ENCODE results near the gene RNF133.

Gene RNF133

GRCh38 chr7:122715183-122715582, 16.3 kb upstream of the RNF133 start:
- in situ Hi-C loops (cut with HindIII; ENCODE audit: low sequenced_read_pairs), result no loop called here
- TF ChIP-seq CTCF (IDR thresholded peaks at IDR 0.05; ENCODE audit: low read depth, low read length, missing control alignments), result no peak
- no peak for DNase-seq (ENCODE audit: low read depth)
- H3K4me3 ChIP-seq (ENCODE audit: low read depth, low read length), result no peak overlapping the region

GRCh38 chr7:122710916-122711315, 12.0 kb upstream of the RNF133 start:
- DNase-seq (ENCODE audit: low read depth), result no peak
- in situ Hi-C loops (cut with HindIII; ENCODE audit: low sequenced_read_pairs), result no loop called here
- no peak for TF ChIP-seq CTCF (IDR thresholded peaks at IDR 0.05; ENCODE audit: low read depth, low read length, missing control alignments)
- H3K4me3 ChIP-seq (ENCODE audit: low read depth, low read length), result no peak overlapping the region

GRCh38 chr7:122709930-122710646, 11.2 kb upstream of the RNF133 start:
- TF ChIP-seq CTCF (IDR thresholded peaks at IDR 0.05; ENCODE audit: low read depth, low read length, missing control alignments), result no peak
- in situ Hi-C loops (cut with HindIII; ENCODE audit: low sequenced_read_pairs), result no loop called here
- DNase-seq (ENCODE audit: low read depth), result no peak
- H3K4me3 ChIP-seq (ENCODE audit: low read depth, low read length), result no peak overlapping the region

GRCh38 chr7:122706836-122707235, 7.9 kb upstream of the RNF133 start:
- in situ Hi-C loops (cut with HindIII; ENCODE audit: low sequenced_read_pairs), result no loop called here

GRCh38 chr7:122702872-122703510, 4.1 kb upstream of the RNF133 start, which contains the start of gene RNF148:
TSS of gene RNF148 (minus strand) at chr7:122702922. CDS start at chr7:122702750, 172 bp downstream.
- TF ChIP-seq CTCF (IDR thresholded peaks at IDR 0.05; ENCODE audit: low read depth, low read length, missing control alignments), result no peak
- DNase-seq (ENCODE audit: low read depth), result no peak
- H3K4me3 ChIP-seq (ENCODE audit: low read depth, low read length), result no peak within 1 kb of the TSS
- in situ Hi-C loops (cut with HindIII; ENCODE audit: low sequenced_read_pairs), result no loop called here

More at GRCh38 chr7:122706836-122707235, 7.9 kb upstream of the RNF133 start:
- TF ChIP-seq CTCF (IDR thresholded peaks at IDR 0.05; ENCODE audit: low read depth, low read length, missing control alignments), result no peak
- no peak overlapping the region for H3K4me3 ChIP-seq (ENCODE audit: low read depth, low read length)
- DNase-seq (ENCODE audit: low read depth), result no peak

- no peak overlapping the region for H3K4me3 ChIP-seq (ENCODE audit: low read depth, low read length)
- no peak for TF ChIP-seq CTCF (IDR thresholded peaks at IDR 0.05; ENCODE audit: low read depth, low read length, missing control alignments)
- in situ Hi-C loops (cut with HindIII; ENCODE audit: low sequenced_read_pairs), result no loop called here
- DNase-seq (ENCODE audit: low read depth), result no peak
These were observed 3.1 kb downstream of the RNF133 start for GRCh38 chr7:122695816-122696215.
